Natural killer cell (primary cell): ENCODE measurements around the gene OXER1. TPM values are rescaled to one million over a fixed set of nuclear protein-coding genes. Genes with fewer than 3 reads are reported as not detected.

Experiments
- ATAC-seq, 3 donors: fragments of 150-1000 bp in 2 of 3; fragments of 200-7000 bp in 1 of 3; cut with Tn5 transposase; 1 replicate in 1 of 3; 2 replicates in 2 of 3; pipeline ENCODE4 v1.10.0; 2021; ENCODE audit warnings: mild to moderate bottlenecking in 2 of 3, moderate library complexity in 2 of 3
- DNase-seq, 2 donors: peaks; one replicate each; pipeline versions ENCODE4 v3.0.0 to v3.0.0-alpha.2; 2013 to 2021; ENCODE audit warnings: mixed read lengths in 1 of 2
- H3K27ac ChIP-seq: one replicate; pipeline ENCODE4 v1.5.1; 2013; ENCODE audit warnings: mild to moderate bottlenecking, low read length
- H3K27me3 ChIP-seq: one replicate; pipeline ENCODE4 v1.6.1; 2013; ENCODE audit warnings: low read length; ENCODE audit not compliant: control insufficient read depth, insufficient read depth
- H3K36me3 ChIP-seq: one replicate; pipeline ENCODE4 v1.6.1; 2013; ENCODE audit warnings: low read length; ENCODE audit not compliant: control insufficient read depth, insufficient read depth
- H3K4me1 ChIP-seq: one replicate; pipeline ENCODE4 v1.6.1; 2013; ENCODE audit warnings: low read length; ENCODE audit not compliant: control insufficient read depth, insufficient read depth
- H3K4me3 ChIP-seq: one replicate; pipeline ENCODE4 v1.5.1; 2013; ENCODE audit warnings: low read length
- H3K9me3 ChIP-seq: one replicate; pipeline ENCODE4 v1.6.1; 2013; ENCODE audit warnings: low read length; ENCODE audit not compliant: control insufficient read depth, insufficient read depth
- H3K27ac Mint-ChIP-seq, 2 donors: one replicate each; pipeline ENCODE4 v1.8.0; 2022; ENCODE audit warnings: mild to moderate bottlenecking in 2 of 2, mixed read lengths in 2 of 2, moderate library complexity in 1 of 2
- H3K27me3 Mint-ChIP-seq, 2 donors: one replicate each; pipeline ENCODE4 v1.8.0; 2022; ENCODE audit warnings: low read depth in 2 of 2, mixed read lengths in 2 of 2
- H3K36me3 Mint-ChIP-seq: one replicate; pipeline ENCODE4 v1.8.0; 2022; ENCODE audit warnings: mixed read lengths
- H3K4me1 Mint-ChIP-seq, 2 donors: one replicate each; pipeline ENCODE4 v1.8.0; 2022; ENCODE audit warnings: mixed read lengths in 2 of 2
- H3K4me3 Mint-ChIP-seq: one replicate; pipeline ENCODE4 v1.8.0; 2022; ENCODE audit warnings: mild to moderate bottlenecking, moderate library complexity, mixed read lengths
- H3K9me3 Mint-ChIP-seq, 2 donors: one replicate each; pipeline ENCODE4 v1.8.0; 2022; ENCODE audit warnings: mixed read lengths in 2 of 2
- CTCF ChIP-seq: fragments of 200-600 bp; IDR thresholded peaks from one replicate; pipeline ENCODE4 v1.8.0; 2022; ENCODE audit warnings: antibody characterized with exemption
- WGBS: methylation state at CpG from one replicate; pipeline ENCODE4 v1.1.7; 2013; ENCODE audit warnings: missing lambda C conversion rate; ENCODE audit not compliant: insufficient coverage; 5-methylcytosine and 5-hydroxymethylcytosine counted together
- intact Hi-C: fragments of 100-400 bp; cut with micrococcal nuclease; formaldehyde crosslinking; loops from one replicate; pipeline ENCODE4 v1.14.2; 2022
- total RNA-seq, 4 donors: library from RNA; stranded (reverse); fragments of 120-200 nt in 1 of 4; gene quantifications; one replicate each; pipeline versions ENCODE4 v1.2.3 to v1.2.4, GENCODE V29; 2013 to 2022

Gene OXER1
- total RNA-seq, 3 donors from 2014 or later (not counting 1 experiment from before 2014, with no cell fraction given) = 0.19 to 2.7 (median 0.41) TPM

DNA sequence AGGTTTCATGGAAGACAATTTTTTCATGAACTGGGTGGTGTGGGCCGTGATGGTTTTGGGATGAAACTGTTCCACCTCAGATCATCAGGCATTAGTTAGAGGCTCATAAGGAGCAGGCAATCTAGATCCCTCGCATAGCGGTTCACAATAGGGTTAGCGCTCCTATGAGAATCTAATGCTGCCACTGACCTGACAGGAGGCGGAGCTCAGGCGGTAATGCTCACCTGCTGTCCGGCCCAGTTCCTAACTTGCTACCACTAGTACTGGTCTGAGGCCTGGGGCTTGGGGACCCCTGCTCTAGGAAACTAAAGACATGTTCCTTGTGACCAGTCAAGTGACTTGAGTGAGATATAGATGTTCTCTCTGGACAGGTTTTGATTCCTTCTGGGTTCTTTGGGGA lies 49.2 kb downstream of the OXER1 start:
- Histone ChIP-seq H3K36me3 (no peaks in the 10 kb centered on the region), H3K4me1 (no peaks in the 10 kb centered on the region), H3K9me3 (no peaks in the 10 kb centered on the region), H3K4me3 (no peak overlapping the region), H3K27me3 (no peaks in the 10 kb centered on the region), H3K27ac (no peak overlapping the region)
- TF ChIP-seq CTCF = no peak
- Mint-ChIP-seq H3K4me3 (no peak overlapping the region), H3K9me3 (no peaks in the 10 kb centered on the region), H3K36me3 (no peaks in the 10 kb centered on the region), H3K27ac (no peak overlapping the region), H3K27me3 (no peaks in the 10 kb centered on the region), H3K4me1 (no peaks in the 10 kb centered on the region)
- intact Hi-C loops = no loop called here
- WGBS = 99% methylated on average over 7 of the region's 7 CpGs
- ATAC-seq = no peak
- no peak for DNase-seq

DNA sequence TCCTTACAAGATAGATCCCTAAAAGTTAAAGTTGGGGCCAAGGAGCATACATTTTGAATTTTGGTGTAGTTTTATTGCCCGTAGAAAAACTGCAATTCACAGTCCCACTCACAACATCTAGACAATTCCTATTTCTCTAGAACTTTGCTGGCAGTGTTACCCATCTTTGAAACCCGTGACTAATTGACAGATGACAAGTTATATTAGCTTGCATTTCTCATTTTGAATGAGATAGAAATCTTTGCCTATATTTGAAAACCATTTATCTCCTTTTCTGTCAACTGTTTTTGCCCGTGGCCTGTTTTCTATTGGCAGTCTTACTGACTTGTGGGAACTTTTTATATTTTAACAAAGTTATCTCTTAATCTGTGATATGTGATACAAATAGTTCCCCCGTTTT lies 50.0 kb downstream of the OXER1 start:
- no peaks in the 10 kb centered on the region for H3K27me3 Mint-ChIP-seq
- H3K4me3 Mint-ChIP-seq = no peak overlapping the region
- intact Hi-C loops = no loop called here
- Histone ChIP-seq H3K9me3 (no peaks in the 10 kb centered on the region), H3K36me3 (peaks cover 3% of the 10 kb centered on the region), H3K27ac (no peak overlapping the region), H3K27me3 (no peaks in the 10 kb centered on the region), H3K4me1 (no peaks in the 10 kb centered on the region), H3K4me3 (no peak overlapping the region)
- H3K36me3 Mint-ChIP-seq = no peaks in the 10 kb centered on the region
- H3K9me3 Mint-ChIP-seq = no peaks in the 10 kb centered on the region
- WGBS = 90% methylated on average over 2 of the region's 4 CpGs
- no peaks in the 10 kb centered on the region for H3K4me1 Mint-ChIP-seq
- DNase-seq (no peak), ATAC-seq (no peak)
- no peak overlapping the region for H3K27ac Mint-ChIP-seq
- TF ChIP-seq CTCF = no peak

DNA sequence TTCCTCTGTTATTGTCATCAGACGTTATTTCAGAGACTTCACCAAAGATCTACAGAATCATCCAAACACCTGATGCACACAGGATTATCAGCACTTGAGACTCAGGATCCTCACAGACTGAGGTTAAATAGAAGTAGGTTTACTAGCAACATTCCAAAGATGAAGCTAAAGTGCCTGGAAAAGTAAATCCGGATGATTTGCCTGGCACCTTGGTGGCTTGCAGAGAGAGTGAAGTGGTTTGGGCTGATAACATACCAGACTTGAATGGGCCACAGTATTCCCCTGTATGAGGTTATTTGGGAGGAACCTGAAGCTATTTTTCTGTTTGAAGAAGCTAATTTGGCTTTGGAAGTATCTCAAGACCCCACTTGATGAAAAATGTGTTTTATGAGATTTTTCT lies 51.0 kb downstream of the OXER1 start:
- Histone ChIP-seq H3K36me3 (peaks cover 3% of the 10 kb centered on the region), H3K27me3 (no peaks in the 10 kb centered on the region), H3K27ac (no peak overlapping the region), H3K4me1 (no peaks in the 10 kb centered on the region), H3K9me3 (no peaks in the 10 kb centered on the region), H3K4me3 (no peak overlapping the region)
- no peaks in the 10 kb centered on the region for H3K27me3 Mint-ChIP-seq
- no peak for DNase-seq
- H3K36me3 Mint-ChIP-seq = no peaks in the 10 kb centered on the region
- no peak for TF ChIP-seq CTCF
- no peak overlapping the region for H3K4me3 Mint-ChIP-seq
- no peak overlapping the region for H3K27ac Mint-ChIP-seq
- no peaks in the 10 kb centered on the region for H3K9me3 Mint-ChIP-seq
- intact Hi-C loops = no loop called here
- no peaks in the 10 kb centered on the region for H3K4me1 Mint-ChIP-seq
- WGBS = 97% methylated on average over 1 of the region's 2 CpGs
- no peak for ATAC-seq

Other genes with a start within 250 kb of the OXER1 start
- gene MTA3, start 195.5 kb downstream of the OXER1 start, total RNA-seq = 10 to 100 TPM; 19.4 to 25.0 (median 21.5) TPM
- 1 to 10 TPM in 1 of 3 donors, under 1 TPM in 2; 0.35 to 1.3 (median 0.68) TPM for gene HAAO, start 28.4 kb upstream of the OXER1 start, total RNA-seq